ENCODE results near the gene CCDC85C. TPM values are rescaled to one million over a fixed set of nuclear protein-coding genes. Genes with fewer than 3 reads are reported as not detected.

CCDC85C gene
- total RNA-seq, 1 experiment from 2014 or later: 33.2 TPM

DNA sequence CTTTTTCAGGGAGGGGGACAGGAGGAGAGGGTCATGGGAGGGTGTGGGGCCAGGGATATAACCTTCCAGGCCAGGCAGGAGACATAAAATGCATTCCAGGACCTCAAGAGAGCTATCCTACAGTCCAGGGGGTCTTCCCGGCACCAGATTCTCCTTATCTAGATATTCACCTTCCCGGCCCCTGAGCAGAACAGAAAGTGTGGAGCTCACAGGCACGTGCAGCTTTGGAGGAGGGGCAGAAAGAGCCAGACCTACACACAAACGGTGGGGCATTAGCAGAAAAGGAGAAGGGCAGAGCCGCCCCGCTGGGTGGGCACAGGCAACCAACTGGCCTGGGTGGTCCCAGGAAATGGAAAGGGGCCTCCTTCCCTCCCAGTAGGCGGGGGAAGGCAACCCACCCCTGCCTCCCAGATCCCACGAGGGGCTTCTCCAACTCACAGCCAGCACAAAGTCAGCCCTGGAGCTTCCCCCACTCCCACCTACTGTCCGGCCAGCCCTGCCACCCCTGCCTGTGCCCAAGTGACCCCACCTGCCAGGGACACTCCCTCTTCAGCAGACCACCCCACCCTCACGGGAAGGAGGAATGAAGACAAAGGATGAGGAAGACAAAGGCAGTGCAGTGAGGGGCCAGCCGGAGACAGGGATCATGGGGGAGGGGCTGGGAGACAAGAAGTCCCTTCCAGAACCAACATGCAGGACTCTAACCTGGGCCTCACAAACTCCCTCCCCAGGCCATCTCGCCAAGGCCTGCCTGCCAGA is 33.3 kb downstream of the CCDC85C start:
- Mint-ChIP-seq H3K4me1 (peaks cover 84 to 99% of the 10 kb centered on the region in 2 experiments), H3K4me3 (peak overlapping the region in 1 of 2 experiments; percentile 51; a peak in 1 of 5 replicates), H3K36me3 (ENCODE audit: insufficient read depth in 1 of 3, low read depth in 3 of 3) (0 out of 7 replicates have a peak, but pooled peaks cover 0 to 1% (median 0%) of the 10 kb centered on the region in 3 experiments), H3K27me3 (ENCODE audit: low read depth) (peaks cover 20% of the 10 kb centered on the region), H3K9me3 (no peaks in the 10 kb centered on the region; a peak in 1 of 5 replicates), H3K27ac (peak overlapping the region in 1 of 3 experiments; percentile 80; a peak in 3 of 7 replicates)
- Histone ChIP-seq H2BK120ac (ENCODE audit: low read depth, low read length, poor library complexity, severe bottlenecking) (no peak overlapping the region), H3T11ph (ENCODE audit: low read length) (no peak overlapping the region), H2BK5ac (ENCODE audit: insufficient read length, low read length) (no peak overlapping the region), H3K4me1 (ENCODE audit: insufficient read depth, low read length) (peaks cover 10% of the 10 kb centered on the region; the same call in 1 of the 2 replicates), H2BK15ac (ENCODE audit: low read depth, low read length) (no peak overlapping the region), H2AK5ac (ENCODE audit: insufficient read length, low read length) (no peak overlapping the region), H3K4ac (ENCODE audit: low read depth, low read length) (no peak overlapping the region), H3K23ac (ENCODE audit: insufficient read length, low read depth, low read length) (no peak overlapping the region), H2BK20ac (ENCODE audit: low read depth, low read length, poor library complexity, severe bottlenecking) (no peak overlapping the region), H4K5ac (ENCODE audit: insufficient read length, low read depth, low read length) (no peak overlapping the region), H3K27ac (ENCODE audit: insufficient read length, low read depth, low read length) (no peak overlapping the region), H3K9ac (ENCODE audit: extremely low read depth, insufficient read length, low read length) (no peak overlapping the region), H3K56ac (ENCODE audit: insufficient read length, low read depth, low read length) (no peak overlapping the region), H3K9me3 (ENCODE audit: control insufficient read depth, low read depth, low read length) (no peaks in the 10 kb centered on the region), H2AFZ (ENCODE audit: low read length) (no peak overlapping the region), H4K8ac (replicated peaks; ENCODE audit: insufficient read length, low read depth, low read length) (no peak overlapping the region), H3K18ac (ENCODE audit: insufficient read length, low read depth, low read length) (peak overlapping the region; percentile 61), H3K79me2 (ENCODE audit: insufficient read depth, low read length) (no peaks in the 10 kb centered on the region; the same call in 1 of the 2 replicates), H4K91ac (ENCODE audit: insufficient read length, low read depth, low read length) (no peak overlapping the region), H3K79me1 (ENCODE audit: insufficient read depth, low read depth, low read length, poor library complexity, severe bottlenecking) (no peaks in the 10 kb centered on the region), H2BK12ac (ENCODE audit: insufficient read length, low read depth, low read length) (no peak overlapping the region), H3K4me2 (ENCODE audit: insufficient read depth, insufficient read length, low read length) (no peak overlapping the region), H3K27me3 (ENCODE audit: insufficient read depth, low read length) (no peaks in the 10 kb centered on the region), H3K14ac (ENCODE audit: insufficient read depth, low read length) (no peak overlapping the region), H4K20me1 (ENCODE audit: control insufficient read depth, insufficient read depth, insufficient read length) (no peaks in the 10 kb centered on the region), H3K23me2 (ENCODE audit: insufficient read length, low read depth, low read length, poor library complexity, severe bottlenecking) (no peaks in the 10 kb centered on the region)
- no CpG with 5 or more reads among the region's 12 CpGs for WGBS (ENCODE audit: extremely low coverage, insufficient read length, low lambda C conversion rate)
- DNase-seq: no peak
- TF ChIP-seq, protein P1, sequence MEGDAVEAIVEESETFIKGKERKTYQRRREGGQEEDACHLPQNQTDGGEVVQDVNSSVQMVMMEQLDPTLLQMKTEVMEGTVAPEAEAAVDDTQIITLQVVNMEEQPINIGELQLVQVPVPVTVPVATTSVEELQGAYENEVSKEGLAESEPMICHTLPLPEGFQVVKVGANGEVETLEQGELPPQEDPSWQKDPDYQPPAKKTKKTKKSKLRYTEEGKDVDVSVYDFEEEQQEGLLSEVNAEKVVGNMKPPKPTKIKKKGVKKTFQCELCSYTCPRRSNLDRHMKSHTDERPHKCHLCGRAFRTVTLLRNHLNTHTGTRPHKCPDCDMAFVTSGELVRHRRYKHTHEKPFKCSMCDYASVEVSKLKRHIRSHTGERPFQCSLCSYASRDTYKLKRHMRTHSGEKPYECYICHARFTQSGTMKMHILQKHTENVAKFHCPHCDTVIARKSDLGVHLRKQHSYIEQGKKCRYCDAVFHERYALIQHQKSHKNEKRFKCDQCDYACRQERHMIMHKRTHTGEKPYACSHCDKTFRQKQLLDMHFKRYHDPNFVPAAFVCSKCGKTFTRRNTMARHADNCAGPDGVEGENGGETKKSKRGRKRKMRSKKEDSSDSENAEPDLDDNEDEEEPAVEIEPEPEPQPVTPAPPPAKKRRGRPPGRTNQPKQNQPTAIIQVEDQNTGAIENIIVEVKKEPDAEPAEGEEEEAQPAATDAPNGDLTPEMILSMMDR (conservative IDR thresholded peaks at IDR 0.05): no peak
